HG03432 (cell line): Measurements from ENCODE around the gene PDIA4.
"Not testable (repeated sequence)": the region's sequence is repeated elsewhere in the genome, so short reads cannot be mapped to it uniquely, and the experiment has no call there.

ENCODE experiments used
- ATAC-seq: cut with Tn5 transposase; IDR thresholded peaks from one replicate; pipeline ENCODE4 v1.9.1; 2021; ENCODE audit warnings: mild to moderate bottlenecking, moderate library complexity; ENCODE audit not compliant: unreplicated experiment

PDIA4 gene, protein sequence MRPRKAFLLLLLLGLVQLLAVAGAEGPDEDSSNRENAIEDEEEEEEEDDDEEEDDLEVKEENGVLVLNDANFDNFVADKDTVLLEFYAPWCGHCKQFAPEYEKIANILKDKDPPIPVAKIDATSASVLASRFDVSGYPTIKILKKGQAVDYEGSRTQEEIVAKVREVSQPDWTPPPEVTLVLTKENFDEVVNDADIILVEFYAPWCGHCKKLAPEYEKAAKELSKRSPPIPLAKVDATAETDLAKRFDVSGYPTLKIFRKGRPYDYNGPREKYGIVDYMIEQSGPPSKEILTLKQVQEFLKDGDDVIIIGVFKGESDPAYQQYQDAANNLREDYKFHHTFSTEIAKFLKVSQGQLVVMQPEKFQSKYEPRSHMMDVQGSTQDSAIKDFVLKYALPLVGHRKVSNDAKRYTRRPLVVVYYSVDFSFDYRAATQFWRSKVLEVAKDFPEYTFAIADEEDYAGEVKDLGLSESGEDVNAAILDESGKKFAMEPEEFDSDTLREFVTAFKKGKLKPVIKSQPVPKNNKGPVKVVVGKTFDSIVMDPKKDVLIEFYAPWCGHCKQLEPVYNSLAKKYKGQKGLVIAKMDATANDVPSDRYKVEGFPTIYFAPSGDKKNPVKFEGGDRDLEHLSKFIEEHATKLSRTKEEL

GRCh38 chr7:149028346-149029109 is at the start of gene PDIA4:
Gene PDIA4, minus strand, starts transcription at chr7:149028505. Its CDS starts 97 bp downstream, at chr7:149028408.
- ATAC-seq = peak; percentile 92

DNA sequence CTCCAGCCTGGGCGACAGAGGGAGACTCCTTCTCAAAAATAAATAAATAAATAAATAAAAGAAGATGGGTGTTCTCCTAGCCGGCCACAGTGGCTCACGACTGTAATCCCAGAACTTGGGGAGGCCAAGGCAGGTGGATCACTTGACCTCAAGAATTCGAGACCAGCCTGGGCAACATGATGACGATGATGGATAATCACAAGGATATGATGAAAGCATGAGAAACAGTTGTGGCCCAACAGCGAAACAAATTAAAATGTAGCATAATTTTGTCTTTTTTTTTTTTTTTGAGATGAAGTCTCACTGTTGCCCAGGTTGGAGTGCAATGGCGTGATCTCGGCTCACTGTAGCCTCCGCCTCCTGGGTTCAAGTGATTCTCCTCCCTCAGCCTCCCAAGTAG is 49.3 kb upstream of the PDIA4 start:
- ATAC-seq = no peak

GRCh38 chr7:149075286-149075685 is 47.0 kb upstream of the PDIA4 start:
- no peak for ATAC-seq

GRCh38 chr7:149074116-149074885 is 46.0 kb upstream of the PDIA4 start:
- ATAC-seq = no peak

DNA sequence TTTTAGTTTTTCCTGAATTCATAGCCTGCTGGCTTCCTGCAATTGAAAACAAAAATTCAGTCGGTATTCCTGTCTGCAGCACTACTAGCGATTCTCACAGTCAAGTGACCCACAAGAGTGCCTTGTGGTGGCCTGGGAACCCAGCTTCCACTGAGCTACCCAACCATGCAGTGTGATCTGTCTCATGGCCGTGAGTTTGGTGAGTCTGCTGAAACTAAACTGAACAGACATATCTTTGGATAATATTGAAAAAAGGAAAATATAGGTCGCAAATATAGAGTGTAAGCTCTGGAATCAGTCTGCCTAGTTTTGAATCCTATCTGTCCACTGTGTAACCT is 44.1 kb upstream of the PDIA4 start:
- no peak for ATAC-seq

DNA sequence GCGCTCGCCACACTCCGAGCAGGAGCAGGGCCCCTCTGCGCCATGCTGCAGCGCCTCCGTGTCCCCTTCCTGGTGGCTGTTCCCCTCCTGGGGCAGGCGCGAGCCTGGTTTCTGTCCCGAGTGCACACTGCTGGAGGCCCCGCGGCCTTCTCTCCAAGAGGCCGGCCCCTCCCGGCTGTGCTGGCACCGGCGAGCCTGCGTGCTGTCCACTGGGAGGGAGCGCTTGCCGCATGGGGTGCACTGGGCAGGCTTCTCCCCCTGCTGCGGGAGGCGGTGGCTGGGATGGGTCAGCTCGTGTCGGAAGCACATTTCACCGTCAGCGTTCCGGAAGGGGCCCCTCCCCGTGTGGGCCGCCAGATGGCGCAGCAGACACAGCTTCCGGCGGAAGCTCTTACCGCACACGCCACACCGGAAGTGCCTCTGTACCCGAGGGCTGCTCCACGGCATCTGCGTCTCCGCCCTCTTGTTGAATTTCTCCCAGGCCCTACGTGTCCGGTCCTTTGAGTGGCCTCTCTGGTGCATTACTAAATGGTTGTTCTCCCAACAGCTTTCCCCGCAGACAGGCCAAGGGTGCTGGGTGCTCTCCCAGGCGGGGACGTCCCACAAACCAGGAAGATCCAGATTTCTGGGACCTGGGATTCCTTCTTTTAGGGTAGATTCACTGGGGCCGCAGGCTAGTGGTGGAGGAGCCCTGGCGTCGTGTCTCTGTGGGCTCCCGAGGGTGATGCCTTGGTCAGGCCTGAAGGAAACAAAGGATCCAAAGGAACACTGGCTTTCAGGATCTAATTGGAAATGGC is 43.5 kb upstream of the PDIA4 start:
- ATAC-seq = peak; percentile 71

DNA sequence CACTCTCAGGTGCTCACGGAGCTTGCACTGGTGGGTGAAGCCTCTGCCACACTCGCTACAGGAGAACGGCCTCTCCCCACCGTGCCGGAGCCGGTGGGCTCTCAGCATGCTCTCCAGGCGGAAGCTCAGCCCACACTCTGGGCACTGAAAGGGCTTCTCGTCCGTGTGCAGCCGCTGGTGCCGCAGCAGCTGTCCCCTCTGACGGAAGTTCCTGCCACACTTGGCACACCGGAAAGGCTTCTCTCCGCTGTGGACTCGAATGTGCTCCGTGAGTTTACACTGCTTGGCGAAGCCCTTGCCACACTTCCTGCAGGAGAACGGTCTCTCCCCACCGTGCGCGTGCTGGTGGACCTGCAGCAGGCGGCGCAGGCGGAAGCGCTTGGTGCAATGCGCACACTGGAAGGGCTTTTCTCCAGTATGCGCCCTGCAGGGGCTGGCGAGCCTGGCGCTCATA is 42.9 kb upstream of the PDIA4 start:
- ATAC-seq = peak; percentile 28

DNA sequence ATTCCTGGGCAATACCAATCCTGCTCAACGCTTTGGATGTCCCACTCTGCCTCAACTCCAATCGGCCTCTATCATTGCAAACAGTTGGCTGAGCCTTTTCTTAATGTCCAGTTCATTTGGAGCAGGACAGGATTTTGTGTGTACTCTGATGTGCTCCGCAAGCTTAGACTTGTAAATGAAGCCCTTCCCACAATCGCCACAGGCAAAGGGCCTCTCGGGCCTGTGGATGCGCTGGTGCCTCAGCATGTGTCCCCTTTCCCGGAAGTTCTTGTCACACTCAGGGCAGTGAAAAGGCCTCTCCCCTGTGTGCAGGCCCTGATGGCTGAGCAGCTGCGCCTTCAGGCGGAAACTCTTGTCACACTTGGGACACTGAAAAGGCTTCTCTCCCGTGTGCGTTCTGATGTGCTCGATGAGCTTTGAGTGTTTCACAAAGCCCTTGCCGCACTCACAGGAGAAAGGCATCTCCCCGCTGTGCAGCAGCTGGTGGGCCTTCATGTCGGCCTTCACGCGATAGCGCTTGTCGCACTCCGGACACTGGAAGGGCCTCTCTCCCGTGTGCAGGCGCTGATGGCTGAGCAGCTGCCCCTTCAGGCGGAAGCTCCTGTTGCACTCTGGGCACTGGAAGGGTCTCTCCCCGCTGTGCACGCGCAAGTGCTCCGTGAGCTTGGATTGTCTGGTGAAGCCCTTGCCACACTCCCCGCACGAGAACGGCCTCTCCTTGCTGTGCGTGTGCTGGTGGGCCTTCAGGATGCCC is 42.2 kb upstream of the PDIA4 start:
- no peak for ATAC-seq

DNA sequence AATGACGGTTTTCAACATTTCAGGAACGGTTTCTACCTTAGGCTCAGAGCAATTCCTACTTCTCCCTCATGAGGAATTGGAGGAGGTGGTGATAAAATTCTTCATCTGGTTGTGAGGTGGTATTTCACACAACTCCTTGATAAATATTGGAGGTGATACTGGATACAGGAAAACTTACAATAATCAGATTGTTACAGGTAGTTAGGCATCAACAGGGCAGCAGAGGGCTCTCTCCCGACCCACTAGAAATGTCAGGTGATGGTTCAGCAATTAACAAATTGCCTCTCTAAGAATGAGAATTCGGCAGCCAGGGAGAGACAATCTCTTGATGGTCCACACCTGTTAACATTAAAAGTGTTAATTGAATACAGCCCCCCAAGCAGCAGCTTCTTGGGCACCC is 39.6 kb upstream of the PDIA4 start:
- no peak for ATAC-seq

GRCh38 chr7:149063476-149063875 is 35.2 kb upstream of the PDIA4 start:
- no peak for ATAC-seq

GRCh38 chr7:149062217-149062899 is 34.1 kb upstream of the PDIA4 start:
- ATAC-seq = not testable (repeated sequence)

DNA sequence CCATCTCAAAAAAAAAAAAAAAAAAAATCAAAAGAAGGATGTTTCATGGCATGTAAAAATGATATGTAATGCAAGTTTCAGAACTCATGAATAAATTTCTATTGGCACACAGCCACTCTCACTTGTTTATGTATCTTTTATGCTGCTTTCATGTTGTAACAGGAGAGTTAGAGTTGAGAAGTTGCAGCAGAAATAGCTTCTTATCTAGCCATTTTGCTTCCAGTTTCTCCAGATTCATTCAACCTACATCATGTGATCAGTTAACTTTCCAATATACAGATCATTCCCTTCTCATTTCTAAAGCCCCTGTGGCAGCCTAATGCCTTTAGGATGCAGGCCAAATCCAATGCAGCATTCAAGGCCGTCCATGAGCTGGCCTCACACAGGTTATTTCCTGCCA is 31.9 kb upstream of the PDIA4 start:
- no peak for ATAC-seq

GRCh38 chr7:149053885-149054284 is 25.6 kb upstream of the PDIA4 start:
- ATAC-seq = no peak

GRCh38 chr7:149053384-149053783 is 25.1 kb upstream of the PDIA4 start:
- ATAC-seq = no peak

DNA sequence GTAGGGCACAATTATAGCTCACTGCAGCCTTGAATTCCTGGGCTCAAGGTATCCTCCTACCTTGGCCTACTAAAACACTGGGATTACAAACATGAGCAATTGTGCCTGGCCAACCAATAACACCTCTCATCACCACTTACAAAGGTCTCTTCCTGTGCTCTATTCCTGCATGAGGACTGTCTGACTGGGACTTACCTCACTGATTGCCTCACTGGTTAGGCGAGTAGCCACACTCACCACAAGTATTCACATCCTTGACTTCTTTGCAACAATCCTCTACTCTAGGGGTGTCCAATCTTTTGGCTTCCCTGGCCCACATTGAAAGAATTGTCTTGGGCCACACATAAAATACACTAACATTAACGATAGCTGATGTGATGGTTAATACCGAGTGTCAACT is 22.6 kb upstream of the PDIA4 start:
- ATAC-seq = no peak

GRCh38 chr7:149048805-149049204 is 20.5 kb upstream of the PDIA4 start:
- ATAC-seq = no peak

DNA sequence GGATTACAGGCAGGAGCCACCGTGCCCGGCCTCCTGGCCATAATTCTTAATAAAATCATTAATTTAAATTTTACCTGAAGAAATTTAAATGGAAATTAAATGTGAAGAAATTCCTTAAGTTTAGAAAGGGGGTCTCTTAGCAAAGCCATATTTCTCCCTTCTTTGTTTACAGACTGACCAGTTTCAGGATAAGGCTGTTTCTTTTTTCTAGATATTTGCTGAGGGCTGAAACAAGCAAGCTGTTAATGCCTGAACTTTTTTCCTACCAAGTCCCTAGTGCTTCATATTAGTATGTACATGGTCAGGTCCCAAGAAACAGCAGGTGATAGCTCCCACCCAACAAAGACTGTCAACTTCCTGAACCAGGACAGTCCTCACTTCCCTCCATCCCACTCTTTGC is 18.1 kb upstream of the PDIA4 start:
- no peak for ATAC-seq

DNA sequence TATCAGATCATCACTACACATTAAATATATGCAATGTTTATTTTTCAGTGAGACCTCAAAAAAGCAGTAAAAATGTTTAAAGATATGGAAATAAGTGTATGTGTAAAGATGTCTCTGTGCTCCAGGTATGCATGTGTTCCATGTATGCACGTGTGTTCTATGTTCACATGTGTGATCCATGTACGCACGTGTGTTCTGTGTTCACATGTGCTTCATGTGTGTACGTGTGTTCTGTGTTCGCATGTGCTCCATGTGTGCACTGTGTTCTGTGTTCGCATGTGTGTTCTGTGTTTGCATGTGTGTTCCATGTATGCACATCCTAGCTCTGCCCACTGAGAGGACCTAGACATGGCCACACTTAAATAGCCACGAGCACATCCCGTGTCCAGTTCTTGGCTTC is 15.6 kb upstream of the PDIA4 start:
- no peak for ATAC-seq

GRCh38 chr7:149041350-149041749 is 13.0 kb upstream of the PDIA4 start:
- ATAC-seq = no peak
